Activated CD4-positive, alpha-beta T cell treated with anti-CD3 and anti-CD28 coated beads, Interleukin-2, Interleukin-6, amounts not matched to agents 100 ng/mL and 50 ng/mL, durations not matched to agents 16 hours and 8 hours (primary cell): Measurements from ENCODE around the gene PRR15L.

ENCODE experiments used
- DNase-seq: peaks from one replicate; pipeline ENCODE4 v3.0.0-alpha.2; 2020

The PRR15L gene

DNA sequence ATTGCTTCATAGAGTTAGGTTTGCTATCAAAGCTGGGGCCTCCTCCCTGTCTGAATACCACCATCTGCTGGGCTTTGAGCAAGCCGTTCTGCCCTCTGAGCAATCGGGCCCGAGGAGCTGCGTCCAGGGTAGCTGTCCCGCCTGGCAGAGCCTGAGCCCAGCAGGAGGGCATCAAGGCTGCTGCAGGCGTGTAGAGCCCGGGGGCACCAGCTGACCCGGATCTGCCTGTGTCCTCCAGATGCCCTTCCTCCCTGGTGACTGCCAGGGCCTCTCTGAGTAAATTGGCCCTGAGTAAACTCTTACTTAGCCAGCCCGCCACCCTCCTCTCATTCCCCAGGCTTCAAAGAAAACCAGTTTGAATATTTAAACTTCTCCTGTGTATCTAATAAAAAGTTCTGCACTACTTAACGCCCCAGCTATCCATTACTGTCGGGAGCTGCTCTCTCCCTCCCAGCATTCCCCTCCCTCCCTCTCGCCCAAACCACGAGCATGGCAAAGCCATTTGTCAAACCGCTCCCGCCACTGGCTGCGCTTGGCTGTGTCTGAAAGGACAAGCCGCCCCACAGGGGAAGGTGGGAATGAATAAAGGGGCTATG, 29.7 kb upstream of the PRR15L start:
- DNase-seq: no peak

DNA sequence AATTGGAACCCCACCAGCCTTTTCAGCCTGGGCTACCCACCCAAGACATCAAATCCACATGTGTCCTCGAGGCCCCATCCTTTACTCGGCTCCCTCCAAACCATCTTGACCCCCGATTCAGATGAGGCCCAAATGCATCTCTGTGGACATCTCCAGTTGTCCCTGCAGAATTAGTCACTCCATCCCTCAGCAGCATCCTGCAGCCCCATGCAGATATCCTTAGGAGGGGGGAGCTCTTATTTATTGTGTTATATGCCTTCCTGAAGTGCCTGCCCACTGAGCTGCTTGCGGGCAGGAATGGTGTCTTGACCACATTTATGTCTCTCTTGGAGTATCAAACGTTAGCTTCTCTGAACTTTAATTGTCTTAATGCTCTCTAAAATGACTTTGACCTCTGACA, 28.8 kb upstream of the PRR15L start:
- no peak for DNase-seq

DNA sequence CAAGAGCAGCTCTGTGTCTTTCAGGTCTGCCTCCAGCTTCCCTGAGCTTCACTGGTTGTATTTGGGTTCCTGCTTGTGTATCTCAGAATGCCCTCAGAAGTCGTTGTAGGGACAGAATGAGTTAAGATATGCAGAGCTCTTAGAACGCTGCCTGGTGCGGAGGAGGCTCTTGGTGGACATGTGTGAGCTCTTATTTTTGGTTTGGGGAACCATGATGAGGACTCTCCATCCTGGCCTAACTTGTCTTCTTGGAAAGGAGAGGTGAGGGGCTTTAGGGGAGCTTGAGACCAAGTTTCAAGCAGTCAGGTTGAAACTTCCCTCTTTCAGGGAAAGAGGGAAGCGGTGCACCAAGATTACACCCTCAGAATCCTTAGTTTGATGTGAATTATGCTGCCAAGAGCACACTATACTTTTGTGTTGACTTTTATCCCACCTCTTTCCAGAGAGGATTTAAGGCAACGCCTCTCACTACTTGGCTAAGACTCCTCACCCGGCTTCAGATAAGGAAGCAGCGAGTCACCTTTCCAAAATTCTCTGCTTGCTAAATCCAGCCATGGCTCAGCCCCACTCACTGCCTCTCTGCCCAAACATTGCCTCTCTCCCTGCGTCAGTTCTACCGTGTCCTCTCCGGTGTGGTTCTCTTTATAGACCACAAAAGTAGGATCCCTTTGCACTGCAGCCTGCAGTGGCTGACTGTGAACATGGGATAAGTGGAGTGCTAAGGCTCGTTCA, 26.0 kb upstream of the PRR15L start:
- no peak for DNase-seq

DNA sequence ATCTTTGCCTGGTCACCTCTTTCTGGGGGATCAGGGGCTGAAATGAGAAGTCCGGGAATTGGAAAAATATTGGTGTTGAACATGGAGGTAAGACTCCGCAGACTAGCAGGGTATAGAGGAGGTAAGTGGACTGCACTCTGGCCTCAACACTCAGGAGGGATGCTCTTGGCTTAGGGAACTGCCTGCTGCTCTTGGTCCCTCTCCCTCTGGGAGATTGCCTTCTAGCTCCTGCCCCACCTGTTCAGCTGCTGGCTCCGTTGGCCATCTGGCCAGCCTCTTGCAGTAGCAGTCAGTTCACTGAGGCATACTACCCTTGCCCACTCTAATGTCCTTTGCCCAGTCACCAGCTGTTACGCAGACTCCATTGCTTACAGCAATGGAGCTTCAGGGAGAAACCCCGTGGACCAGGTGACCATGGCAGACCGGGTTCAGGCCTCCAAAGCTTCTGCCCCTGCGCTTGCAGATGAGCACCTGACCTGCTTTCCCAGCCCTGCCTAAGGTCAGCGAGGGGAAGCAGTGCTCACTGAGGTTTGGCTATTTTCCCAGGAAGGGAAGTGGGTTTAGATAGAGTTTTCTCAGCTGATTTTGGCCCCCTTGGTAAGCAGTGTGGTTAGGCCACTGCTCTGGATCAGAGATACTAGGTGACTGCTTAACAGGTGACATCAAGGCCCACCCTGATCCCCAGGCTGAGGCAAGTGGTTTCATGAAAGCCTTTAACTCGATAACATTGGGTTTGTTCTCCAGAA, 25.1 kb upstream of the PRR15L start:
- no peak for DNase-seq

DNA sequence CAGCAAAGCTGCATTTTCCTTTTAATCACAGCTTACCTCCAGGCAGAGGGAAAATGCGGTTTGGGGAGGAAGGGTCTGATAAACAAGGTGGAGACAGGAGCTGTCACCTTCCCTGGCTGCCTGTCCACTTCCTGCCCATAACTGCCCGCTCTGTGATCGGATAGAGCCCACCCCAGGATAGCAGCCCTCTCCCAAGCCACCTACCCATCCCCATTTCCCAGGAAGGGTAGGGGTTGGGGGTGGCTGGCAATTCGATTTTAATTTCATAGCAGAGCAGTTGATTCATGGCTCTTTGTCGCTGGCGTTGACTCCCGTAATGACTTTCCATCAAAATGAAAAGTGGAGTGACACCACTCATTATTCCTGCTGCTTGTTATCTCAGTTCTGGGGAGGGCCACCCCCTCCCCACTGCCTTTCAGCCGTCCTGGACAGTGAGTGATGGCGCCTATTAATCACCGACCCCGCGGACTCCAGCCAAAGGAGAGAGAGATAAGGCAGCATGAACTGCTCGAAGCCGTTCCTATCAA, 24.5 kb upstream of the PRR15L start:
- no peak for DNase-seq

DNA sequence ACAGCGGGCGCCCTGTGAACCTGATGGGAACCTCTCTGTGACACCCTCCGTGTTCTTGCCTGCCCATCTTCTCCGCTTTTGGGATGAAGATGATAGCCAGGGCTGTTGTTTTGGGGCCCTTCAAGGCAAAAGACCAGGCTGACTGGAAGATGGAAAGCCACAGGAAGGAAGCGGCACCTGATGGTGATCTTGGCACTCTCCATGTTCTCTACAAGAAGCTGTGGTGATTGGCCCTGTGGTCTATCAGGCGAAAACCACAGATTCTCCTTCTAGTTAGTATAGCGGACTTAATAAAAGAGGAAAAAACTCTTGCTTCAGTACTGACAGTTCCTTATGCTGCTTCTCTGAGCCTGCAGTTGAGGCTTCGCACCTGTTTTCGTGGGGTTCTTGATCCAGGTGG, 23.8 kb upstream of the PRR15L start:
- DNase-seq: peak; percentile 36

DNA sequence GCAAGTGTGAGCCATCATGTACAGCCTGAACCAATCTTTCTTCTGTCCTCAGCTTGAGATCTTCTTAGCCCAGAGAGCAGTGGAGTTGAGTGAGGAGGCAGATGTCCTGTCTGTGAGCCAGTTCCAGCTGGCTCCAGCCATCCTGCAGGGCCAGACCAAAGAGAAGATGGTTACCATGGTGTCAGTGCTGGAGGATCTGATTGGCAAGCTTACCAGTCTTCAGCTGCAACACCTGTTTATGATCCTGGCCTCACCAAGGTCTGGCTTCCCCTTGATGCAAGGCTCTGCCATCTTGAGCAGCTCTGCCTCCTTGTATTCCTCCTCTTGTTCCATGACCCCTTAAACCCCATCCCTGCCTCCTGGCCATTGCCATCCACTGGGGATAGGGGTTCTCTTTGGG, 22.9 kb upstream of the PRR15L start:
- DNase-seq: no peak

DNA sequence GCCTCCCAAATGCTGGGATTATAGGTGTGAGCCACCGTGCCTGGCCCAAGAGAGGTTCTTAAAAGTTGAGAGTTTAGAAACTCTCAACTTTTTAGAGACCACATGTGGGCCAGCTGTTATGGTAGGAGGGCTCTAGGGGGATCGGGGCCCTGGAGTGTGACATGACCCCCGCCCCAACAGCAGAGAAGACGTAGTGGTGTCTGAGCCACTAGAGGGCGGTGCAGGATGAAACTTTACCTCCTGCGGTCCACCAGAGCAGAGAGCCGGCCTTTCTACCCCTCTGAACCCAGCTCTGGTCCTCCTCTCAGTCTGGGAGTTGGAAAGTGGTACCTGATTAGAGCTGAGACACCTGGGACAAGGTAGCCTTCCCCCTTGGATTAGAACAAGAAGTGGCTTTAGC, 20.6 kb upstream of the PRR15L start:
- peak; percentile 61 for DNase-seq

DNA sequence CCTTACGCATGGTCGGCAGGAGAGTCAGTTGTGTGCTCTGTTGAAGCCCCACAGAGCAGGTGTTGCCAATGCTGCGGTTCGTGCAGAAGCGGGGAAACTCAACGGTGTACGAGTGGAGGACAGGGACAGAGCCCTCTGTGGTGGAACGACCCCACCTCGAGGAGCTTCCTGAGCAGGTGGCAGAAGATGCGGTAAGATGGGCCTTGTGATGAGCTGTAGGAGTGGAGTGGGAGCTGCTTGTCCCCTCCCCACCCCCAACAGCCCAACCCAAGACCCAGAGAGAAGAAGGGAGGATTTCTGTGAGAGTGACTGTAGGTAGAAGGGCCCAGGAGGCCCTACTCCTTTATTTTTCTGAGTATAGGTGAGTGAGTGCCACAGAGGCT, 18.1 kb upstream of the PRR15L start:
- no peak for DNase-seq

DNA sequence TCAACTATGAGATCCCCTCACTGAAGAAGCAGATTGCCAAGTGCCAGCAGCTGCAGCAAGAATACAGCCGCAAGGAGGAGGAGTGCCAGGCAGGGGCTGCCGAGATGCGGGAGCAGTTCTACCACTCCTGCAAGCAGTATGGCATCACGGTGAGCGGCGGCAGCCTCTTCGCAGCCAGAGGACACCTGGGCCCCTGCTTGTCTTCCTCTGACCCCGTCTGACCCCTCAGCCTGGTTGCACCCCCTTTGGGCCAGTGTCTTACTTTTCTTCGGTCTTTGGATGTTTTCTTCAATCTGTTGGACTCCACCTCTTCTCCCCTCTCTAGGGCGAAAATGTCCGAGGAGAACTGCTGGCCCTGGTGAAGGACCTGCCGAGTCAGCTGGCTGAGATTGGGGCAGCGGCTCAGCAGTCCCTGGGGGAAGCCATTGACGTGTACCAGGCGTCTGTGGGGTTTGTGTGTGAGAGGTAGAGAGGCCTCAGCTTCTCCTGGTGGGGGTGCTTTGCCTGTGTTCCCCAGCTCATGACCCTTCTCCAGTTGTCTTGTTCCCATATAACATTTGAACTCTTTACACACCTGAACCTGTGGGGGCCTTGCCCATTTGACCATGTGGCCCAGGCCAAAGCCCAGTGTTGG, 17.6 kb upstream of the PRR15L start:
- DNase-seq: no peak

DNA sequence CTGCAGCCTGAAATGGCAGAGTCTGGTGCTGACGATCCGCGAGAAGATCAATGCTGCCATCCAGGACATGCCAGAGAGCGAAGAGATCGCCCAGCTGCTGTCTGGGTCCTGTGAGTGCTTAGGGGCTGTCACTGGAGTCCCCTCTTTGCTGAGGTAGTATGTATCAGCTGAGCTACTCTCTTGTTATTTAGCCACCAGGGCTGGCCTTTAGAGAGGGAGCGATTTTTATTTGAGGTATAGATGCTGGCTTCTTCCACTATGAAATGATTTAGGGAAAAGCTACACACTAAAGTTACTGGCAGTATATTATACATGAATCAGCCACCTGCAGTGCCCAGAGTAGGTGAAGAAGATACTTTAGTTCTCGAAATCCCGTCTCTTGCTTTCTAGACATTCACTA, 15.9 kb upstream of the PRR15L start:
- no peak for DNase-seq

DNA sequence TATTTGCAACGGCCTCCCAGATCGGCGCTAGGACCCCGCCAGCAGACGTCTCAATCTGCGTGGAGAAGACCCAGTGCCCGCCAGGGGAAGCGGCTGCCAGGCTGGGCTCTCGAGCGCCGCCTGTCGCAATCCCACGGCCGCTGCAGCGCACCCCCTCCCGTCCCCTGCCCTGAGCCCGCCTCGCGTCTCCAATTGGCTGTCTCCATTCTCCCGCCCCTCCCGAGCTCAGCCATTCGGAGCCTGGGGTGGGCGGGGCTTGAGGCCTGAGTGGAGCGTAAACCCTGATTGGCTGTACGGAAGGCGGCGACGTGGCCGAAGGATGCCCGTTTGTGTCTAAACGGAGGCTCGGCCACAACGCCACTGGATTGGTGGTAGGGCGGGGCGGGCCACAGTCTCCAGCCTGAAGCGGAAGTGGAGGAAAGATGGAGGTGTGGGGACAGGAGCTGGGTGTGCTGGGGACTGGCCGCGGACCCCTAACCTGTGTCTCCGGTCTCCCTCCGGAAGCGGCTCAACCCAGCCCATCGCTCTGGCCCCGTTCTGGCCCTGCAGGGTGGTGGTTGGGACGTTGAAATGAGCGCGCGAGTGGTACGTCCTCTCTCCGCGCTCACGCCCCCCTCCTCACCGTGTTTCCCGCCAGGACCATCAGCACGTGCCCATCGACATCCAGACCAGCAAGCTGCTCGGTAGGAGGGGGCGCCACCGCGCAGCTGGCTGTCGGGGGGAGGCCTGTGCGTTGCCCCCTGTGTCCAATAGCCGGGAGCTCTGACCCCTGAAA, 13.2 kb upstream of the PRR15L start, which contains the start of gene CDK5RAP3:
CDK5RAP3 (plus strand) TSS at position 389 of the 775 bp plus-strand sequence; CDS start at position 423, 34 bp downstream.
- DNase-seq: peak; percentile 100

DNA sequence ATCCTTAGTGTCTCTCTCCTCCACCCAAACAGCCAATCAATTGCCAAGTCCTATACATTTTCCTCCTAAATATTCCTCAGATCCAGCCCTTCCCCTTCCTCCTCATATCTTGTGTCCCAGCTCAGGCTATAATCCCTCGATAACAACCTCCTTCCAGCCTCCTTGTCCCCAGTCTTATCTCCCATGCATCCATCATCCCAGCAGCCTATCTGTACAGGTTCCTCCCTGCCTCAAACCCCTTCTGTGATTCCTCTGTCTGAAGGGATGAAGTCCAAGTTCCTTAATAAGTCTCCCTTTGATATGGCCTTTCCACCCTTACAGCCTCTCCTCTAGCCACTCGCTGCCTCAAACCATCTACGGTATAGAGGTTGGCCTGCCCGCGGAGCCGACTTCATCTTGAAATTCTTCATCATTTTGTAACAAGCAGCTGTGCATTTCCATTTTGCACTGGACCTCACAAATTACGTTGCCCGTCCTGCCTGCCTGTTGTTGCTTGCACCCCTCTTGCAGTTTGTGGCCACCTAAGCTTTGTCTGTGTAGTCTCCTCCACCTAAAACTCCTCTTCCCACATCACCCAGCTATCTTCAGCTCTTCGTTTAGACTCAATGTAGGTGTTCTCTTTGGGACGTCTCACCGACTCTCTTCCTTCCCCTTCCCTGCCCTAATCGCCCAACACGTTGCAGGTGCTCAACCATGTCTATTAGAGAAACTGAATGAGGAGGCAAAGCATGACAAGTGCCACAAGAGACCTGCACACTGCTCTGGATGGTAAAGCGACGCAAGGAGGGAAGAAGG, 12.4 kb upstream of the PRR15L start:
- DNase-seq: no peak

DNA sequence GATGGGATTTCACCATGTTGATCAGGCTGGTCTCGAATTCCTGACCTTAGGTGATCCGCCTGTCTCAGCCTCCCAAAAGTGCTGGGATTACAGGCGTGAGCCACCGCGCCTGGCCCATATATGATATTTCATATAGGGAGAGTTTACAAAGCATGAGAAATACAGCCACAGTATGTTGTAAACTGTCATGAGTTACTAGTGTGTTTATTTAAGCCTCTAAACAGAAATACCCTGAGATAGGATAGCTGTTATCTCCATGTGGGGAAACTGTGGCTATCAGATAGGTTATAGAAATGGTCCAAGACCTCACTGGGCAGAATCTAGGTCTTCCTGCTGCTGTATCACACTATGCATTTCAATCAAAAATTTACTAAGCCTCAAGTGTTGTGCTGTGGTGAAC, 11.2 kb upstream of the PRR15L start:
- DNase-seq: no peak

DNA sequence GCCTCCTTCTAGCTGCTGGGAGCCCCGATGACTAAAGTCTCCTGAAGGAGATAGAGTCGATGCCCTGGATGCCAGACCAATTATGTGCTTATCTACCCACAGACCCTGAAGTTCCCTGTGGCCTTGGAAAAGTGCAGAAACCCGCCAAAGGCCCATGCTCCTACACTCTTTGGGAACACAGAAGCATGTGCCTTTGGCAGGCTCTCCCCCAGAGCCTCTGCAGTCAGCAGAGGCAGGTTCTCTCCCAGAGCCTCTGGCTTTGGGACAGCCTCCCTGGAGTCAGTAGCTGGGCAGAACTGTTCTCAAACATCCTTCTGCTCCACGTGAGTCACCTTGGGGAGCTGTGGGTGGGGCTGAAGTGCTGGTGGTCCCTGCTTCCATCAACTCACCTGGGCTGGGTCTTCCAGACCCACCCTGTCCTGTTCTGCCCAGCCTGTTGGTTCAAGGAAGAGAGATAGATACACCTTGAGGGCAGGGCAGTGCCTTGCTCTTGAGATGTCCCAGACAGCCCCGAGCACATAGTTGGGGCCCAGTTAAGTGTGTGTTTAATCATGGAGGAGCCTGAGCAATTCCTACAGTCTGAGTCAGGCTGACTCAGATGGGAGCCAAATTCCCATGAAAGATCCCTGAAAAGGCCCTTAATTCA, 10.0 kb upstream of the PRR15L start:
- DNase-seq: no peak

DNA sequence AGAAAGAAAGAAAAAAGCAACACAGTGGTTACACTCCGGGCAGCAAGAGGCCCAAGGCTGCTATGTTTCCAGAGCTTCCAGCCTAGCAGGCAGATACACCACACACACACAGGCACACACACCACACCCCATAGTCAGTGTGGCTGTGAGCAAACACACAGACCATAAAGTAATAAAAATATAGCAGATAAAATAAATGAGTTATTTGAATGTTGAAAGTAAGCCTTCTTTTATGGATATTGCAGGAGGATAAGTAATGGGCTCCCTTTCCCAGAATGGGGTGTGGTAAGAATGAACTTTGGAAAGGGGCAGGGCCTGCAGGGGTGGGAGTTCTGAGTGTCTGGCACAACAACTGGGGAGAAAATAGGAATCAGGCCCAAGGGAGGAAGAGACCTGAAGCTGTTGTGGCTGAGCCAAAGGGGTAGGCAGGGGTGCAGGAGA, 8.4 kb upstream of the PRR15L start:
- no peak for DNase-seq

DNA sequence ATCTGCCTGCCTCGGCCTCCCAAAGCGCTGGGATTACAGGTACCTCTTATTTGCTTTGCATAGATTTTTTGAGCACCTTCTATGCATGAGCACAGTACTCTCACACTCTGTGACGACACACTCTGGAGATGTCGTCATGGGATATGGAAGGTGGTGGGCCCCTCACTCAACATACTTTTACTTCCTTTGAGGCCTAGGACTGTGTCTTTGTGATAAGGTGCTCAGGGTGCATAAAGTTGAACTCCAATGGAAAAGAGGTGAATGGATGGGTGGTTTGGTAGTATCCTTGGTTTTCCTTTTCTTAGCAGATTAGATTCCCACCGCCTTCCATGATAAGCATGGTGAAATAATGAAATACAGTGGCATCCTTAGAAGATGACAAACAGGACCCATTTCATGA, 7.2 kb upstream of the PRR15L start:
- no peak for DNase-seq

DNA sequence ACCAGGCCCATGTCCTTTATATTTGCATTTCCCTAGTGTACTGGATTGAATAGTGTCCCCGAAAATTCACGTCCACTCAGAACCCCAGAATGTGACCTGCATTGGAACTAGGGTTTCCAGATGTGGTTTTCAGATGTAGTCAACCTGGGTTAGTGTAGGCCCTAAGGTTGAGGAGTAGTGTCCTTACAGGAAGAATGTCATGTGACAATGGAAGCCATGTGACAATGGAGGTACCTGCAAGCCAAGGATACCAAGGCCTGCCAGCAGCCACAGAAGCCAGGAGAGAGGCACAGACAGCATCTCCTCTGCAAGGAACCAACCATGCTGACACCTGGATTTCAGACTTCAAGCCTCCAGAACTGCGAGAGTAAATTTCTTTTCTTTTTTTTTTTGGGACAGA, 5.2 kb upstream of the PRR15L start:
- DNase-seq: no peak

DNA sequence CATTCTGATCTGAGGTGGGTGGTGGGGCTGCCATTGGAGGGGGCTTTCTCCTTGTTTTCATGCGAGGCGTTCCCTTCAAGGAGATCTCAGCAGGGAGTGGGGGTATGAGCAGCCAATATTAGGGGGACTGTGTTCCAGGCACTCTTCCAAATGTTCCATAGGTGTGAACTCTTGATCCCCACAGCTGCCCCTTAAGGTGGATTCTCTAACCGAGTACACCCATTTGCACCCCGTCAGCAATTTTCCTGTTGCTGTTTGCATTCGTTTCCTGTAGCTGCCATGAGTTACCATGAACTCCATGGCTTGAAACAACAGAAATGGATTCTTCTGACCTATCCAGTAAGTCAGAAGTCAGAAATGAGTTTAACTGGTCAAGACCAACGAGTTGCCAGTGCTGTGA, 3.7 kb upstream of the PRR15L start:
- no peak for DNase-seq

DNA sequence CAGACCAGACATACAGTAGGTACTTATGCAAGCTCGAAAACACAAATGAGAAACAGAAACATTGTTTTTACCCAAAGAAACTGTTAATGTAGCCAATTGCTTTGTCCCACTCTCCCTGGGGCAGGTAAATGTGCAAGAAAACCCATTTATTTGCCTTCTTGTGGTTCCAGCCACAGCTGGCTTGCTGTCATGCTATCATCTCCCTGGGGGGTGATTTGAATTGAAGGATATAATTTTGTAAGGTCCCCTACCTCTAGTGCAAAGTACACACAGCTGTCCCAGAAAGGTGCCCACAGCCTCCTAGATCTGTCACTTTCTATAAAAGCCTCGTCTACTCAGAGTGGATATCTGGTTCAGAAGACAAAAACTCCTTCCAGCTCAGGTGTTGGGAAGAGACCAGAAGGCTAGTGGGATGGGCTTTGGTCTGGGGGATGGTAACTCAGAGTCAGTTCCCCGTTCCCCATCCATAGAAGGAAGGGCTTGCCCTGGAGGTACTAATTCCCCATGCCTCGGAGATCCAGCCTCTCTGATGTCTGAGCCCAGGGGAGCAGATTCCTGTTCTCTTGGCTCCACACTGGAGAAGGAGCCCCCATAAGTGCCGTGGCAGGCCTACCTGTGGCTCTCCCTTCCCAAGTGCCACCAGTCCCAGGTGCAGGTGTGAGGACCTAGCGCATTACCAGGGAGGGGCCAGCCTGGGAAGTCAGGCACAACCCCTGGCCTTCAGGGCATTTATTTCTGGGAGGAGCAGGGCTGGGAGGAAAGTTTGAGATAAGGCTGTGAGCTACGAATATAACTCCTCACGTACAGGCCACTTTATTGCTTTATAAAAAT, 2.4 kb upstream of the PRR15L start:
- no peak for DNase-seq
